GM19193 (cell line): ENCODE measurements around the gene ALOX12.
A peak's percentile ranks its signal among the peaks of the same experiment; 100 is the strongest.

Source experiments
- POLR2A ChIP-seq: IDR thresholded peaks from 4 replicates; pipeline ENCODE4 v1.6.1; 2011; ENCODE audit not compliant: insufficient read depth, insufficient read length; ENCODE audit errors: extremely low read depth

Gene ALOX12

DNA sequence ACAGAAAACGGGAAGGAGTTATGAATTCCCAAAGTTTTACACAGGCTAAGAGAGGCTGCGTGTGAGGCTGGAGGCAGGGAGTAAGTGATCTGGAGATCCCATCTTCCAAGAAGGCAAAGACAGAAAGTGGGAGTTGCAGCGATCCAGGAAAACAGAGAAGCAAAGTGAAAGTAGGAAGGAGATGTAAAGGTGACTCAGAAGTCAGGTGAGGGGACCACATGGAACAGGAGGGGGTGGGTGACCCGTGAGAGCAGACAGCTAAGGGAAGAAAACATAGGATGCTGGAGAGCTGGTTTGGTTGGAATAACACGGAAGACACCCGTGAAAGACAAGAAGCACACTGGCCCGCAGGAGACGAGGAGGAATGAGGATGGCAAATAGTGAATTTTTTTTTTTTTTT is 1.3 kb downstream of the ALOX12 start:
- TF ChIP-seq POLR2A = no peak

DNA sequence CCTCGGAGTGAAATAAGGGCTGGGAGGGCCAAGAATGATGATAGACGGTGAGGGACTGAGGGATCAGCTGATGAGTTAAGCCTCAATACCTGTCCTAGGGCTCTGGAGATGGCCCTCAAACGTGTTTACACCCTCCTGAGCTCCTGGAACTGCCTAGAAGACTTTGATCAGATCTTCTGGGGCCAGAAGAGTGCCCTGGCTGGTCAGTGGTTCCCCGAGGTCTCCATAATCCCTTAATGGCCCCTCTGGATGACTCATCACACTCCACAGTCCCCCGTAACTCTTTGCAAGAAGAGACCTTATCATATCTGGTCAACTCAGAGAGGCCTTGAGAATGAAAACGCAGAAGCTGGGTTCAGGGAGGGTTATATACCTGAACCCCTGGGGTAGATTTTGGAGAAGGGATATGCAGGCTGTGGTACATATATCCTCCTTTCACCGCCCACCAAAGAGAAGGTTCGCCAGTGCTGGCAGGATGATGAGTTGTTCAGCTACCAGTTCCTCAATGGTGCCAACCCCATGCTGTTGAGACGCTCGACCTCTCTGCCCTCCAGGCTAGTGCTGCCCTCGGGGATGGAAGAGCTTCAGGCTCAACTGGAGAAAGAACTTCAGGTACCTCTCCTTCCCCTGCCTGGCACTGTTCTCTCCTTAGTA is 3.1 kb downstream of the ALOX12 start:
- TF ChIP-seq POLR2A = no peak

GRCh38 chr17:7001318-7001961 is 5.6 kb downstream of the ALOX12 start:
- no peak for TF ChIP-seq POLR2A

GRCh38 chr17:7002288-7003047 is 6.6 kb downstream of the ALOX12 start:
- no peak for TF ChIP-seq POLR2A

GRCh38 chr17:7003745-7004144 is 7.9 kb downstream of the ALOX12 start:
- TF ChIP-seq POLR2A = no peak

DNA sequence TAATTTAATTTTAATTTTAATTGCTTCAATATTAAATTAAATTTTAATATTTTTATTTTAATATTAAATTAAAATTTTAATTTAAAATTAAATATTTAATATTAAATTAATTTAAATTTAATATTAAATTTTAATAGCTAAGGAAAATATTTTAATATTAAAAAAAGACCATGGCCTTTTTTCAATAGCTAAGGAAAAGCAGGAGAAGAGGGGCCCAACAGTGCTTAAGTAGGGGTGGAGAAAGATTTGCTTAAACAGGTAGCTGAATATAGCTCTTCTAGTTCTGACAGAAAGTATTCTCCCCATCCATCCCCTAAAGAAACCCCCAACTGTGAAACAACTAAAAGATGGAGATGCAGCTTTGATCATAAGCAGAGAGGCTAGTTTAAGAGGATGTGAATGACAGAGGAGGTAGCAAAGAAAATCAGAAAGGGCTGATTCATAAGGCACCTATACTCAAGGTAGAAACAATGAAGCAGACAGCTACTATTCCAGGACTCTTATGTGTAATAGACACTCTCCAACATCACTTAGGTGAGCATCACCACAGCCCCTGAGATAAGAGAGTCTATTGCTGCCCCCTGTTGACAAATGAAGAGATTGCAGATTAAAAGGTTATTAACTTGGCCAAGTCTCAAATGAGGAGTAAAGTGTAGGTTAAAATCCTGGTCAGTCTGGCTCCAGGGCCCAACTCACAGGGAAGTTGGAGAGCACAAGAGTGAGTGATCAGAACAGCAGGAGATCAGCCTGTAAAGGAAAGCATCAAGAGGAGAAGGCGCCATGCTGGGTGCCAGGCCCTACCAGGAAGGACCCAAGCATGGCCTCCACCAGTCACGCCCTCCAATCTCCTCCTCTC is 8.8 kb downstream of the ALOX12 start:
- TF ChIP-seq POLR2A = no peak

- no peak for TF ChIP-seq POLR2A
Observed at GRCh38 chr17:7005716-7006115, 9.9 kb downstream of the ALOX12 start.

DNA sequence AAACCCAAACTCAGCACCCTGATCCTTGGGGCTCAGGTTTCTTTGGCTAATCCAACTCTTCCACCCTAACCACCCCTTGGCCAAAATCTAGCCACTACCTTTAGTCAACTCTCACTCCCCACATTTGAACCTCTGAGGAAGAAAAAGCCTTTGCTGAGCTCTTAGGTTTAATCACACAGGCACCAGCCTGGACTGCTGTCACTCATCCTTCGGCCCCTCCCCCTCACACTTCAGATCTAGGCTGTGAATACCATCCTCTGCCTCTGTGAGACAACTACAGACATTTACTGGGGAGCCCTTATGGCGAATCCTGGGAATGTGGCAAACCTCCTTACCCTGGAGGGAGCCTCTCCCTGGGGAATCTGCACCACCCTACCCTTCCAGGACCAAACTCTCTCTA is 11.3 kb downstream of the ALOX12 start:
- no peak for TF ChIP-seq POLR2A

GRCh38 chr17:7010523-7010922 is 14.7 kb downstream of the ALOX12 start:
- TF ChIP-seq POLR2A = no peak

DNA sequence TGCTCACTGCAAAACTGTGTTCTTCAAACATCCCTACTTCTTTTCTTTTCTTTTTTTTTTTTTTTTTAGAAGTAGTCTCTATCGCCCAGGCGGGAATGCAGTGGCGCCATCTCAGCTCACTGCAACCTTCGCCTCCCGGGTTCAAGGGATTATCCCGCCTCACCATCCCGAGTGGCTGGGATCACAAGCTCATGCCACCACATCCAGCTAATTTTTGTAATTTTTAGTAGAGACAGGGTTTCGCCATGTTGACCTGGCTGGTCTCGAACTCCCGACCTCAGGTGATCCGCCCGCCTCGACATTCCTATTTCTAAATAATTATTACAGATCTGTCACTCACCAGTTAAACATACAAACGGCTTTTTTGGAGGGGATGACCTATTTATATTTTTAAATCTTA is 15.6 kb downstream of the ALOX12 start:
- no peak for TF ChIP-seq POLR2A

GRCh38 chr17:7011942-7012254 is 16.0 kb downstream of the ALOX12 start:
- no peak for TF ChIP-seq POLR2A

DNA sequence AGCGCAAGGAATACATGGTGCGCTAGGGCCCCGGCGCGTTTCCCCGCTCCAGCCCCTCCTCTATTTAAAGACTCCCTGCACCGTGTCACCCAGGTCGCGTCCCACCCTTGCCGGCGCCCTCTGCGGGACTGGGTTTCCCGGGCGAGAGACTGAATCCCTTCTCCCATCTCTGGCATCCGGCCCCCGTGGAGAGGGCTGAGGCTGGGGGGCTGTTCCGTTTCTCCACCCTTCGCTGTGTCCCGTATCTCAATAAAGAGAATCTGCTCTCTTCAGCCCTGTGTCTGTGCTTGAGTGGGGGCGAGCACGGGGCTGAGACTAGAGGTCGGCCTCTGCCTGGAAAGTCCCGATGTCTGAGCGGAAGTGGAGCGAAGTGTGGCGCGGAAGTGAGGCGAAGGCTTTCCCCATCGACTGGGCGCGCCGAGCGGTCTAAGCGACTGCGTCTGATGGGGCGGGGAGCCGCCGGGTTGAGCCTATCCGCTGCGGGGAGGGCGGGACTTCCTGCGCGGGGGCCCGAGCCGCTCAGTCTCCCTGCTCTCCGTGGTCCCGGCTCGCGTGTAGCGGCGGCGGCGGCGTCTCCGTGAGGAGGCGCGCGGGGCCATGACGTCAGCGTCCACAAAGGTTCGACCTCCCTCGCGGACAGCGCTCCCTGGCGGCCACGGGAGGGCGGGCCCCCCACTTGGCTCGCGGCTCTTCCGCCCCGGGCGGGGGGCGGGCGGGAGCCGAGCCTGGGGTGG is 18.6 kb downstream of the ALOX12 start:
- TF ChIP-seq POLR2A = peak; percentile 92

DNA sequence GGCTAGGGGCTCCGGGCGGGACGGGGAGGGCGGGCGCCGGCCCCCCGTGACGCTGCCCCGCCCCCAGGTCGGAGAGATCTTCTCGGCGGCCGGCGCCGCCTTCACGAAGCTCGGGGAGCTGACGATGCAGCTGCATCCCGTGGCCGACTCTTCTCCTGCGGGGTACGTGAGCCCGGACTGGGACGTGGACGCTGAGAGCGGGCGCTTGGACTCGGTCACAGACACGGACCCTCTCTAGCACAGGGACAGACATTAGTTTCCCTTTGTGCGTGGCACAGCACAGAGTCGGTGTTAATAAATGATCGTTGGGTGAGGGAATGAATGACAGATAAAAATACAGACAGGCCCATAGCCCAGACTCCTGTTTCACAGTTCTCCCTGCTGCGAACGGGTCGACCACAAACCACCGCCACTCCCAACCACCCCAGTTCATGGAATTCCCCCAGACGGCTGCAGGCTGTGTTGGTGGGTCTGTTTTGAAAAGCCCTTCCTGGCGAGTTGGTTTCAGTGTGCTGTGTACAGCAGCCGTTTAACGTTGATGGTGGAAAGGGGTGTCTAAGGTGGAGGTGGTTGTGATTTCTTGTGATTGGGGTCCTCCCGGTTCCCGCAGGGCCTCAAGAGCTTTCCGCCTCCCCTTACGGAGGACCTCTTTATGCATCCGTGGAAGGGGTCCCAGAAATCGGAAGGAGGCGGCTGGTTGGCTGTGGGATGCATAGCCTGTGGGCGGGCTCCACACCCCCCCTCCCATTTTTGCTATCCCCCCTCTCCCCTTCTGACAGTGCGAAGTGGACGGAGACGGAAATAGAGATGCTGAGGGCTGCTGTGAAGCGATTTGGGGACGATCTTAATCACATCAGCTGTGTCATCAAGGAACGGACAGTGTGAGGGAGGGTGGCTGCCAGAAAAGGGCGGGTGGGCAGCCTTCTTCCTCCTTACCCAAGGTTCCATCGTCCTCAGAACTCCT is 19.4 kb downstream of the ALOX12 start:
- TF ChIP-seq POLR2A = peak; percentile 72
